ENCODE measurements around the gene UFD1.

The UFD1 gene

GRCh38 chr22:19499236-19499879 lies 20.4 kb upstream of the UFD1 start:
- DNase-seq (ENCODE audit: extremely low spot score), result no peak
- TF ChIP-seq FOXA1 (IDR thresholded peaks at IDR 0.05), result no peak
- TF ChIP-seq SUZ12 (IDR thresholded peaks at IDR 0.05), result no peak
- no peak for TF ChIP-seq FOXM1 (IDR thresholded peaks at IDR 0.05; ENCODE audit: borderline replicate concordance)
- TF ChIP-seq FOXK2 (IDR thresholded peaks at IDR 0.05), result no peak
- TF ChIP-seq ARNT (IDR thresholded peaks at IDR 0.05), result no peak
- TF ChIP-seq HDGF (IDR thresholded peaks at IDR 0.05; ENCODE audit: borderline replicate concordance), result no peak
- no peak for TF ChIP-seq CTBP1 (IDR thresholded peaks at IDR 0.05; ENCODE audit: borderline replicate concordance)
- no peak for TF ChIP-seq BHLHE40 (IDR thresholded peaks at IDR 0.05; ENCODE audit: borderline replicate concordance)
- TF ChIP-seq NFRKB (IDR thresholded peaks at IDR 0.05), result no peak
- no peak for TF ChIP-seq ZNF384 (IDR thresholded peaks at IDR 0.05)
- no peak for TF ChIP-seq SP1 (IDR thresholded peaks at IDR 0.05)
- TF ChIP-seq PKNOX1 (IDR thresholded peaks at IDR 0.05), result no peak
- TF ChIP-seq L3MBTL2 (conservative IDR thresholded peaks at IDR 0.05), result no peak
- no peak for TF ChIP-seq TARDBP (IDR thresholded peaks at IDR 0.05)
- no peak for TF ChIP-seq ELF4 (IDR thresholded peaks at IDR 0.05)
- TF ChIP-seq LEF1 (IDR thresholded peaks at IDR 0.05; ENCODE audit: borderline replicate concordance), result no peak
- ChIA-PET CTCF (no interaction called here), POLR2A (interaction anchor here (0.5 to 0.7 kb wide), 2 partner anchors 20 to 22 kb away, joined by 3 read pairs; partner anchors contain the start of gene CDC45)

GRCh38 chr22:19498866-19499190 lies 19.8 kb upstream of the UFD1 start:
- CTCF ChIA-PET, result no interaction called here
- TF ChIP-seq CTBP1 (IDR thresholded peaks at IDR 0.05; ENCODE audit: borderline replicate concordance) (no peak), ARNT (IDR thresholded peaks at IDR 0.05) (no peak), NFRKB (IDR thresholded peaks at IDR 0.05) (no peak), SP1 (IDR thresholded peaks at IDR 0.05) (no peak), ELF4 (IDR thresholded peaks at IDR 0.05) (no peak), PKNOX1 (IDR thresholded peaks at IDR 0.05) (no peak), BHLHE40 (IDR thresholded peaks at IDR 0.05; ENCODE audit: borderline replicate concordance) (no peak), TARDBP (IDR thresholded peaks at IDR 0.05) (no peak), SUZ12 (IDR thresholded peaks at IDR 0.05) (no peak), L3MBTL2 (conservative IDR thresholded peaks at IDR 0.05) (no peak), FOXM1 (IDR thresholded peaks at IDR 0.05; ENCODE audit: borderline replicate concordance) (no peak), ZNF384 (IDR thresholded peaks at IDR 0.05) (no peak), HDGF (IDR thresholded peaks at IDR 0.05; ENCODE audit: borderline replicate concordance) (no peak), FOXK2 (IDR thresholded peaks at IDR 0.05) (no peak), LEF1 (IDR thresholded peaks at IDR 0.05; ENCODE audit: borderline replicate concordance) (no peak), FOXA1 (IDR thresholded peaks at IDR 0.05) (no peak)
- POLR2A ChIA-PET, result interaction anchor here (0.7 kb wide), 1 partner anchor 19 kb away, joined by 3 read pairs; the partner anchor contains the start of gene CDC45

GRCh38 chr22:19498154-19498865 lies 19.3 kb upstream of the UFD1 start:
- ChIA-PET CTCF (no interaction called here), POLR2A (interaction anchor here (0.7 kb wide), 1 partner anchor 19 kb away, joined by 3 read pairs; the partner anchor contains the start of gene CDC45)
- DNase-seq (ENCODE audit: extremely low spot score), result no peak
- TF ChIP-seq HDGF (IDR thresholded peaks at IDR 0.05; ENCODE audit: borderline replicate concordance) (no peak), ARNT (IDR thresholded peaks at IDR 0.05) (no peak), ZNF384 (IDR thresholded peaks at IDR 0.05) (no peak), TARDBP (IDR thresholded peaks at IDR 0.05) (no peak), L3MBTL2 (conservative IDR thresholded peaks at IDR 0.05) (no peak), FOXA1 (IDR thresholded peaks at IDR 0.05) (no peak), CTBP1 (IDR thresholded peaks at IDR 0.05; ENCODE audit: borderline replicate concordance) (no peak), SUZ12 (IDR thresholded peaks at IDR 0.05) (no peak), ELF4 (IDR thresholded peaks at IDR 0.05) (no peak), LEF1 (IDR thresholded peaks at IDR 0.05; ENCODE audit: borderline replicate concordance) (no peak), BHLHE40 (IDR thresholded peaks at IDR 0.05; ENCODE audit: borderline replicate concordance) (no peak), FOXK2 (IDR thresholded peaks at IDR 0.05) (no peak), SP1 (IDR thresholded peaks at IDR 0.05) (no peak), NFRKB (IDR thresholded peaks at IDR 0.05) (no peak)

More at GRCh38 chr22:19498866-19499190, 19.8 kb upstream of the UFD1 start:
- no peak for DNase-seq (ENCODE audit: extremely low spot score)

GRCh38 chr22:19497245-19497644 lies 18.3 kb upstream of the UFD1 start:
- POLR2A ChIA-PET, result no interaction called here
- no peak for DNase-seq (ENCODE audit: extremely low spot score)
- CTCF ChIA-PET, result no interaction called here
- TF ChIP-seq CTBP1 (IDR thresholded peaks at IDR 0.05; ENCODE audit: borderline replicate concordance), result no peak
- TF ChIP-seq SUZ12 (IDR thresholded peaks at IDR 0.05), result no peak
- TF ChIP-seq LEF1 (IDR thresholded peaks at IDR 0.05; ENCODE audit: borderline replicate concordance), result no peak
- TF ChIP-seq TARDBP (IDR thresholded peaks at IDR 0.05), result no peak
- TF ChIP-seq SP1 (IDR thresholded peaks at IDR 0.05), result no peak
- TF ChIP-seq ELF4 (IDR thresholded peaks at IDR 0.05), result no peak
- no peak for TF ChIP-seq ARNT (IDR thresholded peaks at IDR 0.05)

GRCh38 chr22:19496324-19496630 lies 17.3 kb upstream of the UFD1 start:
- TF ChIP-seq SP1 (IDR thresholded peaks at IDR 0.05), result no peak
- TF ChIP-seq ZNF384 (IDR thresholded peaks at IDR 0.05), result no peak
- TF ChIP-seq SUZ12 (IDR thresholded peaks at IDR 0.05), result no peak
- no peak for TF ChIP-seq LEF1 (IDR thresholded peaks at IDR 0.05; ENCODE audit: borderline replicate concordance)
- no peak for TF ChIP-seq CTBP1 (IDR thresholded peaks at IDR 0.05; ENCODE audit: borderline replicate concordance)
- TF ChIP-seq ARNT (IDR thresholded peaks at IDR 0.05), result no peak
- TF ChIP-seq L3MBTL2 (conservative IDR thresholded peaks at IDR 0.05), result no peak
- no peak for TF ChIP-seq FOXA1 (IDR thresholded peaks at IDR 0.05)
- TF ChIP-seq HDGF (IDR thresholded peaks at IDR 0.05; ENCODE audit: borderline replicate concordance), result no peak
- TF ChIP-seq FOXK2 (IDR thresholded peaks at IDR 0.05), result no peak
- DNase-seq (ENCODE audit: extremely low spot score), result no peak
- POLR2A ChIA-PET, result interaction anchor here (1.0 kb wide), 1 partner anchor 352 kb away, joined by 3 read pairs; the partner anchor contains the start of gene ESS2
- CTCF ChIA-PET, result no interaction called here

All from HEK293T (cell line).